Activated effector memory CD4-positive, alpha-beta T cell treated with anti-CD3 and anti-CD28 coated beads, Interleukin-2, amount 50 U/mL, for 16 hours (primary cell): Measurements from ENCODE around the gene CHST9.
"Not testable (repeated sequence)": the region's sequence is repeated elsewhere in the genome, so short reads cannot be mapped to it uniquely, and the experiment has no call there.

Experiments used
- DNase-seq: peaks from one replicate; pipeline ENCODE4 v3.0.0-alpha.2; 2020

Gene CHST9

GRCh38 chr18:26993568-26993967 lies 191.5 kb downstream of the CHST9 start:
- no peak for DNase-seq

- no peak for DNase-seq
These were observed 192.2 kb downstream of the CHST9 start for GRCh38 chr18:26992926-26993325.

GRCh38 chr18:26989842-26990241 lies 195.3 kb downstream of the CHST9 start:
- no peak for DNase-seq

- no peak for DNase-seq
These were observed 203.6 kb downstream of the CHST9 start for GRCh38 chr18:26981360-26982082.

- DNase-seq = no peak
These were observed 206.2 kb downstream of the CHST9 start for GRCh38 chr18:26978812-26979341.

GRCh38 chr18:26977781-26978180 lies 207.3 kb downstream of the CHST9 start:
- no peak for DNase-seq

GRCh38 chr18:26976206-26976605 lies 208.9 kb downstream of the CHST9 start:
- DNase-seq = no peak

GRCh38 chr18:26972549-26972948 lies 212.6 kb downstream of the CHST9 start:
- not testable (repeated sequence) for DNase-seq

- DNase-seq = no peak
These were observed 213.7 kb downstream of the CHST9 start for GRCh38 chr18:26971409-26971808.

- no peak for DNase-seq
These were observed 214.5 kb downstream of the CHST9 start for GRCh38 chr18:26970637-26971036.

- no peak for DNase-seq
These were observed 219.9 kb downstream of the CHST9 start for GRCh38 chr18:26965206-26965605.

- no peak for DNase-seq
These were observed 221.8 kb downstream of the CHST9 start for GRCh38 chr18:26963292-26963691.

- DNase-seq = no peak
These were observed 223.3 kb downstream of the CHST9 start for GRCh38 chr18:26961839-26962238.

GRCh38 chr18:26960911-26961310 lies 224.2 kb downstream of the CHST9 start:
- no peak for DNase-seq

GRCh38 chr18:26956863-26957262 lies 228.2 kb downstream of the CHST9 start:
- no peak for DNase-seq

GRCh38 chr18:26948703-26949102 lies 236.4 kb downstream of the CHST9 start:
- DNase-seq = no peak

- DNase-seq = no peak
These were observed 241.2 kb downstream of the CHST9 start for GRCh38 chr18:26943906-26944305.

- DNase-seq = no peak
These were observed 243.5 kb downstream of the CHST9 start for GRCh38 chr18:26941584-26941983.

- no peak for DNase-seq
These were observed 244.2 kb downstream of the CHST9 start for GRCh38 chr18:26940744-26941398.

- DNase-seq = no peak
These were observed 253.4 kb downstream of the CHST9 start for GRCh38 chr18:26931659-26932058.

- DNase-seq = no peak
These were observed 254.5 kb downstream of the CHST9 start for GRCh38 chr18:26930630-26931029.

GRCh38 chr18:26928670-26929313 lies 256.3 kb downstream of the CHST9 start:
- no peak for DNase-seq

GRCh38 chr18:26927822-26928221 lies 257.3 kb downstream of the CHST9 start:
- DNase-seq = not testable (repeated sequence)
